H1 (cell line): ENCODE results near the gene OTUD5. TPM values are rescaled to one million over a fixed set of nuclear protein-coding genes. Genes with fewer than 3 reads are reported as not detected.
A peak's percentile ranks its signal among the peaks of the same experiment; 100 is the strongest.

ENCODE experiments used
- CTCF ChIP-seq, 3 experiments: IDR thresholded peaks; 1 replicate in 2 of 3; 2 replicates in 1 of 3; pipeline versions ENCODE4 v1.5.1 to v1.6.1; 2011; ENCODE audit warnings: low read length in 3 of 3, mild to moderate bottlenecking in 3 of 3, inconsistent platforms in 2 of 3, low read depth in 1 of 3, moderate library complexity in 1 of 3; ENCODE audit not compliant: insufficient read depth in 1 of 3; ENCODE audit errors: control extremely low read depth in 1 of 3
- GABPA ChIP-seq: IDR thresholded peaks from 2 replicates; pipeline ENCODE4 v1.6.1; 2011; ENCODE audit warnings: mild to moderate bottlenecking, low read length, moderate library complexity, borderline replicate concordance; ENCODE audit not compliant: insufficient read depth
- SIN3A ChIP-seq, 2 experiments: IDR thresholded peaks in 1 of 2; conservative IDR thresholded peaks in 1 of 2; 2 replicates each; pipeline ENCODE4 v1.6.1; 2011 to 2012; ENCODE audit warnings: low read length in 2 of 2, improper control_type of control experiment in 1 of 2, low read depth in 1 of 2, mild to moderate bottlenecking in 1 of 2
- polyA plus RNA-seq, 7 experiments: library from polyadenylated mRNA; depleted of rRNA in 3 of 7; stranded (reverse) in 5 of 7; unstranded in 2 of 7; fragments of >200 nt in 5 of 7; fragments of 200-250 nt in 2 of 7; gene quantifications; 1 replicate in 5 of 7; 2 replicates in 1 of 7; 4 replicates in 1 of 7; pipeline versions ENCODE4 v1.2.1 to v1.2.3, GENCODE V29; 2011 to 2013; ENCODE audit warnings: missing spikeins in 2 of 7, mixed read lengths in 2 of 7
- total RNA-seq: library from RNA; stranded (reverse); fragmentation: NEBNext Ultra II Directional; extraction: Animal tissue kit (Norgen Biotek cat#: 25700); gene quantifications from 2 replicates; pipeline ENCODE4 v1.2.1, GENCODE V29; 2021

OTUD5 gene
- total and polyA plus RNA-seq, 2 of the 8 experiments (the other 6 are each of a cell fraction or from before 2014, with no cell fraction given) = 46.3 to 53.5 TPM

- TF ChIP-seq CTCF (IDR thresholded peaks at IDR 0.05; ENCODE audit: control extremely low read depth in 1 of 3, insufficient read depth in 1 of 3, low read depth in 1 of 3, low read length in 3 of 3) = peak in 2 of 3 experiments; percentile 46 to 48; a peak in 3 of 4 replicates
- TF ChIP-seq GABPA = no peak
- 0 out of 4 replicates have a peak, but pooled peaks of 1 of the 2 experiments have one; percentile 29 for TF ChIP-seq SIN3A (conservative IDR thresholded peaks at IDR 0.05 in 1 of 2, IDR thresholded peaks at IDR 0.05 in 1 of 2; ENCODE audit: low read depth in 1 of 2, low read length in 2 of 2)
Measured at GRCh38 chrX:48891402-48892288, 65.8 kb downstream of the OTUD5 start (continued).
